SH-SY5Y (cell line): ENCODE measurements around the gene RAP1GDS1.

Source experiments
- GATA2 ChIP-seq: IDR thresholded peaks from 2 replicates; pipeline ENCODE4 v1.6.1; 2011; ENCODE audit warnings: mild to moderate bottlenecking, low read depth, low read length
- GATA3 ChIP-seq: IDR thresholded peaks from 2 replicates; pipeline ENCODE4 v1.6.1; 2011; ENCODE audit warnings: low read depth, mild to moderate bottlenecking, low read length, moderate library complexity

DNA sequence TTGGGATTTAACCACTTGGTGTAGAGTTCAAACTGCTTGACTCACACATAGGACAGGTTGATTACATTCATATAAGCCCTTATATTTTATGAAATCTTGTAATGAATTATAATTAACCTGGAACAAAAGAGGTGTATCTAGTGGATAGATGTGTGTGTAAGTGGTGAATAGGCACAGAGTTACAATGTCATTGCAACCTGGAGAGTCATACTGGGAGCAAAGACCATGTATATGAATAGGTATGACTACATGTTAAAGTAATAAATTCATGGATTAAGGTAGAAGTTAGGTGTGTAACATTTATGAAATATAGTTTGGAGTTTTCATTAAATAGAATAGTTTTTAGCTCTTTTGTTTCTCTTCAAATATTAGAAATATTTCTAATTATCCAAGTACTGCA is 26.1 kb downstream of the RAP1GDS1 start:
- TF ChIP-seq GATA2 (no peak), GATA3 (no peak)
